Measurements from ENCODE around the gene EPS8. TPM values are rescaled to one million over a fixed set of nuclear protein-coding genes. Genes with fewer than 3 reads are reported as not detected.
A peak's percentile ranks its signal among the peaks of the same experiment; 100 is the strongest.

The EPS8 gene
- total RNA-seq, 1 experiment from 2014 or later = 27.1 TPM

DNA sequence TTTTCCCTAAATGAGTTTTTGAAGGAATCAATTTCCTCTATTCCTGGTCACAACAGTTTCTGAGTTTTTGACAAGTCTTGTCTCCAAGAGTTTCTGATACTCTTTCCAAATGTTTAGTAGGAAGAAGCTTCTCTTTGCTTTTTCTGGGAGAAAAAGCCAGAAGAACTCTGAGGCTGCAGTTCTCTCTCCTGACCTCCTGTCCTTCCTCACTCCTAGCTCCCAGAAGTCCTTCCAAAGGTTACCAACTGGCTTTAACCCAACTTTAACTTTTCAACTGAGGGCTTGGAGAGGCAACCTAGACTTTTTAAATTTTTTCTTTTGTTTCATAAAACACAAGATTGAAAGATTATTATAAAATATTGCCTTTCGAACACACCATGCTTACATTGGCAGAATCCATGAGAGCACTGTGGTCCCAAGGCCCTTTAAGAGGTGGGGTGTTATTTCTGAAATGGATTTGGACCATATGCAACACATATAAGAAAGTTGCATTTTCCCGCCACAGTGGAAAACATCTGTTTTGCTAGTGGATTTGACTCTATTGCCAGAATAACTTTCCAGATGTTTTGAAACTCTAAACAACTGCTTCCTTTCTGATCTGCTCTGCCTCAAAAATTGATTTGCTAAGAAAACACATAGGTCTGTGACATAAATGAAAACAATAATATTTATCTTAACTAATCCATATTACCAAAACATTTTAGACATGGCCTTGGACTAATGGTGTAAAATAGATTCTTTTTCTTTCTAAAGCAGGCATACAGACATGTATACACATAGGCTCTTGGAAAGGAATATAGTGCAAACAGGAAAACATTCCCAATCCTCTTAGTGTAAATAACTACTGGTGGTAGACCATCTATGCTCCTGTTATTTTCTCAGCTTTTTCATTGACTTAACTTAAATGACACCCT, 22.3 kb upstream of the EPS8 start:
- H3K4me3 ChIP-seq = no peak overlapping the region
- no peaks in the 10 kb centered on the region for H3K36me3 ChIP-seq
- no peak overlapping the region for H3K27ac ChIP-seq
- no peak for DNase-seq
- no peaks in the 10 kb centered on the region for H3K9me3 ChIP-seq (replicated peaks)
- no peaks in the 10 kb centered on the region; the same call in 1 of the 2 replicates for H3K4me1 ChIP-seq
- no peaks in the 10 kb centered on the region for H3K27me3 ChIP-seq

DNA sequence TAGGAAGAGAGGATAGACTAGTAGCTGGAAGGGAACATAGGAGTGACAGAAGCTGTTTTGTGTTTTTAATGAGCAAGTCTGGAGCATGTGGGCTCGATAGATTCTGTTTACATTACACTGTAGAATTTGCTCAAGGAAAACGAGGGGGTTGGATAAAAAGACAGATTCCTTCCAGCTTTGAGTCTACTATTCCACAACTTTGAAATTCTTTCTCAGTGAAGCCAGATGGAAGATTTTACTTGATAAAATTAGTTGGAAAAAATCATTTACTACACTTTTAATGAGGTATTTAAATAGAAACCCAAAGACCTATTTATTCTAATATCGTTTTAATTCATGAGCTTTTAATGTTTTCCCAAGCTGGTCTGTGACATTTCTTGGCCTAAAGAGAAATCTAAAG, 19.5 kb upstream of the EPS8 start:
- no peak for DNase-seq
- Histone ChIP-seq H3K4me1 (no peaks in the 10 kb centered on the region; the same call in 1 of the 2 replicates), H3K27ac (no peak overlapping the region)

DNA sequence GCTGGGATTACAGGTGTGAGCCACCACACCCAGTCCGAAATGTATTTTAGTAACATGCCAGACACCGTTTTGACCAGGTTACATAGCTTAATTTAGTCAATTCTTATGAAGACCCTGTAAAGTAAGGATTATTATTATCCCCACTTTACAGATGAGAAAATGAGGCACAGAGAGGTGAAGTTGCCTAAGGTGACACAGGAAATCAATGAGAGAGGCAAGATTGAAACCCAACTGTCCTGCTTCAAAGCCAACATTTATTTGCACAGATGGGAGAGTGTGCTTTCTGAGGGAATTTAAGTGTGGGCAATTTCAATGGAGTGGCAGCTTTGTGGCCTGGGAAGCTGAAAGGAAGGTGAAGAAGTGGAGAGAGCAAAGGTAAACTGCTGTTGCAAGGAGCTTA, 19.1 kb upstream of the EPS8 start:
- no peaks in the 10 kb centered on the region; the same call in 1 of the 2 replicates for H3K4me1 ChIP-seq
- H3K4me3 ChIP-seq = no peak overlapping the region
- H3K27me3 ChIP-seq = no peaks in the 10 kb centered on the region
- H3K36me3 ChIP-seq = no peaks in the 10 kb centered on the region
- no peak for DNase-seq
- H3K9me3 ChIP-seq (replicated peaks) = no peaks in the 10 kb centered on the region
- no peak overlapping the region for H3K27ac ChIP-seq

More for the DNA sequence above, 19.5 kb upstream of the EPS8 start:
- Histone ChIP-seq H3K27me3 (no peaks in the 10 kb centered on the region), H3K9me3 (replicated peaks) (no peaks in the 10 kb centered on the region), H3K4me3 (no peak overlapping the region), H3K36me3 (no peaks in the 10 kb centered on the region)

DNA sequence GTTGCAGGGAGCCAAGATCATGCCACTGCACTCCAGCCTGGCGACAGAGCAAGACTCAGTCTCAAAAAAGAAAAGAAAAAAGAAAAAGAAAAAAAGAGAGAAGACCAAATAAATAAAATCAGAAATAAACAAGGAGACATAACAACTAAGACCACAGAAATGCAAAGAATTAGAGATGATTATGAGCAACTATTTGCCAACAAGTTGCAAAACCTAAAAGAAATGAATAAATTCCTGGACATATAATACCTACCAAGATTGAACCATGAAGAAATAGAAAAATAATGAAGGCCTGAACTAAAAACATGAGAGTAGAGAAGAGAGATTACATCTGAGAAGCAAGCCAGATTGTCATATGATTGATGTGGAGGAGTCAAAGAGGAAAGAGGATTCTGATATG, 17.6 kb upstream of the EPS8 start:
- Histone ChIP-seq H3K27me3 (no peaks in the 10 kb centered on the region), H3K36me3 (no peaks in the 10 kb centered on the region), H3K4me3 (no peak overlapping the region), H3K9me3 (replicated peaks) (no peaks in the 10 kb centered on the region), H3K4me1 (no peaks in the 10 kb centered on the region; the same call in 1 of the 2 replicates), H3K27ac (no peak overlapping the region)
- DNase-seq = no peak

DNA sequence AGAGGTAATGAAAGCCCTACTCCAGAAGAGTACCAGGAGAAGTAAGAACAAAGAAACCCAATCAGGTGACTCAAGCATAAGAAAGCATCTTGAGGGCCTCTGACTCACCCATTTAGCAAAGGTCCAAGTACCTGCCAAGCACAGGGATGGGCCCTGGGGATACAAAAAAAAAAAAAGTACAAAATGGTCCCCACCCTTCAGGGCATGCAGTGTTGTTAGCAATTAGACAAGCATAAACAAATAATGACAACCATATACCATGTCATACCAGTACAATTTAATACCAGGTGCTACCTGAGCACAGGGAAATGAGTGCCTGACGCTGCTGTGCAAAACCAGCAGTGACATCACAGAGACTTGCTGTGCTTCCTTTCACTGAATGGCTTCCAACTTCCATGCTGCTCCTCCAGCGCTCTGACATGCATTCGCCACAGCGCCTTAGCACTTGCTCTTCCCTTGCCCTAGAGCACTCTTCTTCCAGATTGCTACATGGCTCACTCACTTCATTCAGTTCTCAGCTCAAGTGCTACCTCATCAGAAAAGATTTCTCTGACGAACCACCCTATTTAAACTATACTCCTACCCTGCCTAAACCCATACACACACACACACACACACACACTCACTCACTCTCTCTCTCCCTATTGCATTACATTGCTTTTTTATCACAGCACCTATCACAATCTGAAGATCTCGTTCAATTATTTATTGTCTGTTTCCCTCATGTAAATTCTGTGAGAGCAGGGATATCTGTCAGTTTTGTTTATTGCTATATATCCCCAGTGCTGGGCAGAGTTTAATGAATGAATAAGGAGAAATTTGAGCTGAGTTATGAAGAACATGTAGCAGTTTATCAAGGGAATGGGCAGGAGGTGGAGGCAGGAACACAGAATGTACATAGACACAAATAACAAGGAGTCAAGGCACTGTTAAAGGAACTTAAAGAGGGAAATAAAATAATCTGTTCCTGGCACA, 12.9 kb upstream of the EPS8 start:
- Histone ChIP-seq H3K4me3 (no peak overlapping the region), H3K27ac (no peak overlapping the region), H3K27me3 (no peaks in the 10 kb centered on the region), H3K4me1 (no peaks in the 10 kb centered on the region), H3K36me3 (no peaks in the 10 kb centered on the region), H3K9me3 (replicated peaks) (no peaks in the 10 kb centered on the region)
- no peak for DNase-seq

DNA sequence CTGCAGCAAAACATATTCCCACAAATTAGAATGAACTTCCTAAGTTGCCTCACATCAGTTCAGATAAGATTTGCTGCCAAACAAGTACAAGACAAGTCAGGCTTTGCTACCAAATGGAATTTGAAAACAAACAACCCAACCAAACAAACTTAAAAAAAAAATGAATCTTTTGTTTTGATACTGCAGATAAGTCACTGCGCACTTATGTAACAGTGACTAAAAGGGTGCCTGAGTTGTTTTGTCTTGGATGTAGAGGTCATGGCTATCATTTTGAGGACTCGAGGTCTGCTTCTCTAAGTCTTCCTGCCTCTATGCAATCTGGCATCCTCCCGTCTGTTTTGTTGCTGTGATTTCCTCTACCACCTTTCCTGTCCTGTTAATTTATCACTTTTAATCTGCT, 11.1 kb upstream of the EPS8 start:
- DNase-seq = no peak
- no peaks in the 10 kb centered on the region for H3K9me3 ChIP-seq (replicated peaks)
- H3K36me3 ChIP-seq = no peaks in the 10 kb centered on the region
- H3K27ac ChIP-seq = no peak overlapping the region
- no peaks in the 10 kb centered on the region; the same call in 1 of the 2 replicates for H3K4me1 ChIP-seq
- H3K4me3 ChIP-seq = no peak overlapping the region
- H3K27me3 ChIP-seq = no peaks in the 10 kb centered on the region

DNA sequence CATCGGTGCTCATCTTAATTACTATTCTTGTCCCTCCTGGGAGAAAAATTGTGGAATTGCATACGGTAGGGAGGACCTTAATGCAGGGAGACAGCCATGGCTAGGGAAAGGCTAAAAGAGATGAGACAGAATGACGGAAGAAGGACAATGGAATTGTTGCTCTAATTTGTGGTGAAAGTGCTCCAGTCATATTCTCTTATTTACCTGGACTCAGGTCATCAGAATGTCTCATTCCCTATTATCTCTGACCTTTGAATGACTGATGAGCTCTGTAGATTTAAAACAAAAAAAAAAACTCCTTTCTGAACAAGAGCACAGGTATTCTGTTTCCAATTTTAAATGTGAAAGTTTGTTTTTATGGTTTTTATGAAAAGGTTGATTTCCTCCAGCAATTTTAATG, 8.6 kb upstream of the EPS8 start:
- Histone ChIP-seq H3K4me1 (no peaks in the 10 kb centered on the region; the same call in 1 of the 2 replicates), H3K36me3 (no peaks in the 10 kb centered on the region), H3K27me3 (no peaks in the 10 kb centered on the region), H3K9me3 (replicated peaks) (no peaks in the 10 kb centered on the region), H3K27ac (no peak overlapping the region), H3K4me3 (no peak overlapping the region)
- no peak for DNase-seq

DNA sequence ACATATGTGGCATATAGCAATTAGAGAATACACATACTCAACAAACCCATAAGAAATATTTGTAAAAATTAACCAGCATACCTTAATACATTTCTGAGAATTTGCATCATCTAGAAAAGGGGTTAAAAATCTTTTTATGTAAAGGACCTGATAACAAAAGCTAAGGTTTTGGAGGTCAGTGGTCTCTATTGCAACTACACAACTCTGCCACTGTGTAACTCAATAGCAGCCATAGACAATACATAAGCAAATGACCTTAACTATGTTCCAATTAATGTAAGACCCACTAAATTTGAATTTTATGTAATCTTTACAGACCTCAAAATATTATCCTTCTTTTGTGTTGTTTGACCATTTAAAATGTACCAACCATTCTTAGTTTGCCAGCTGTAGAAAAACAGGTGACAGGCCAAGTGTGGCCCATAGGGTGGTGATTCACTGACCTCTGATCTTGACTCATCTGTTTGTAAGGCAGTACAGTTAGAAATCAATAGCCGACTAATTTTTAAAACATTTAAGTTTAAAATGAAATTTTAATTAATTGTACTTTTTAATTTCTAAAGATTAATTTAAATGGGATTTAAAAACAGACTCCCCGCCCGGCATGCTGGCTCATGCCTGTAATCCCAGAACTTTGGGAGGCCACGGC, 7.4 kb upstream of the EPS8 start:
- H3K4me3 ChIP-seq = no peak overlapping the region
- no peaks in the 10 kb centered on the region for H3K27me3 ChIP-seq
- H3K36me3 ChIP-seq = no peaks in the 10 kb centered on the region
- H3K9me3 ChIP-seq (replicated peaks) = no peaks in the 10 kb centered on the region
- H3K27ac ChIP-seq = 0 out of 2 replicates have a peak overlapping the region, but pooled peaks have one; percentile 9
- H3K4me1 ChIP-seq = no peaks in the 10 kb centered on the region; the same call in 1 of the 2 replicates
- peak in 1 of 2 experiments; percentile 11 for DNase-seq

DNA sequence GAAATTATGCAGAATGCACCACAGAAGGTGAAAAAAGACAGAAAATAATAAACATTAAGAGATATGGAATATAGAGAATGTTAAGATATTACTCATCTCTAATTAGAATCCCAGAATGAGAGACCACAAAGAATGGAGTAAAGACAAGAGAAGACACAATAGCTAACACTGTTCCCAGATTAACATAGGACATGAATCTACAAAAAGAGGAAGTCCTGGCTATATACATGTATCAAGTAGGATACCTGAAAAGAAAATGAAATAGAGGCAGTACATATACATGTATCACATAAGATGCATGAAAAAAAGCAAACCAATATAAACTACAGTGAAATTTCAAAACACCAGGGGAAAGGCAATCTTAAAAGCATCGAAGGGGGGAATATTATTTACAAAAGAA, 5.6 kb upstream of the EPS8 start:
- Histone ChIP-seq H3K27me3 (no peaks in the 10 kb centered on the region), H3K4me1 (peaks cover 4% of the 10 kb centered on the region; the same call in 1 of the 2 replicates), H3K9me3 (replicated peaks) (no peaks in the 10 kb centered on the region), H3K36me3 (no peaks in the 10 kb centered on the region), H3K4me3 (no peak overlapping the region), H3K27ac (no peak overlapping the region)
- no peak for DNase-seq

DNA sequence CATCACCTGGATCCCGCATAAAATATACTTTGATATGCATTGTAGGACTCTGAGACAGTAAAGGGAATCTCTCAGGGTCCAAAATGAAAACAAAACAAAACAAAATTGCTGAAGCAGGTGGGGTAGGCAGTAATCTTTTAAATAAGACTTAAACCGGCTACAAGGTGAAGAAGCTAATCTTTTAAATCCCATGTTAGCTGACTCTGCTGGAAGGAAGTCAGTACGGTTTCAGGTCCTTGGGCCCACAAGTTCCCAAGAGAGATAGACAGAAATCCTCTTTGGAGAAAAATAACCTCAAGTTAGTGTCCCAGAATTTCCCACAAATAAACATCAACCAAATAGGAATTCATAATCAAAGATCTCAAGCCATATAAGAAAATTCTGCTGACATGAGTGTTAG, 5.0 kb upstream of the EPS8 start:
- Histone ChIP-seq H3K27me3 (no peaks in the 10 kb centered on the region), H3K9me3 (replicated peaks) (no peaks in the 10 kb centered on the region), H3K4me3 (no peak overlapping the region), H3K27ac (no peak overlapping the region), H3K36me3 (no peaks in the 10 kb centered on the region), H3K4me1 (peaks cover 4% of the 10 kb centered on the region; the same call in 1 of the 2 replicates)
- DNase-seq = no peak

DNA sequence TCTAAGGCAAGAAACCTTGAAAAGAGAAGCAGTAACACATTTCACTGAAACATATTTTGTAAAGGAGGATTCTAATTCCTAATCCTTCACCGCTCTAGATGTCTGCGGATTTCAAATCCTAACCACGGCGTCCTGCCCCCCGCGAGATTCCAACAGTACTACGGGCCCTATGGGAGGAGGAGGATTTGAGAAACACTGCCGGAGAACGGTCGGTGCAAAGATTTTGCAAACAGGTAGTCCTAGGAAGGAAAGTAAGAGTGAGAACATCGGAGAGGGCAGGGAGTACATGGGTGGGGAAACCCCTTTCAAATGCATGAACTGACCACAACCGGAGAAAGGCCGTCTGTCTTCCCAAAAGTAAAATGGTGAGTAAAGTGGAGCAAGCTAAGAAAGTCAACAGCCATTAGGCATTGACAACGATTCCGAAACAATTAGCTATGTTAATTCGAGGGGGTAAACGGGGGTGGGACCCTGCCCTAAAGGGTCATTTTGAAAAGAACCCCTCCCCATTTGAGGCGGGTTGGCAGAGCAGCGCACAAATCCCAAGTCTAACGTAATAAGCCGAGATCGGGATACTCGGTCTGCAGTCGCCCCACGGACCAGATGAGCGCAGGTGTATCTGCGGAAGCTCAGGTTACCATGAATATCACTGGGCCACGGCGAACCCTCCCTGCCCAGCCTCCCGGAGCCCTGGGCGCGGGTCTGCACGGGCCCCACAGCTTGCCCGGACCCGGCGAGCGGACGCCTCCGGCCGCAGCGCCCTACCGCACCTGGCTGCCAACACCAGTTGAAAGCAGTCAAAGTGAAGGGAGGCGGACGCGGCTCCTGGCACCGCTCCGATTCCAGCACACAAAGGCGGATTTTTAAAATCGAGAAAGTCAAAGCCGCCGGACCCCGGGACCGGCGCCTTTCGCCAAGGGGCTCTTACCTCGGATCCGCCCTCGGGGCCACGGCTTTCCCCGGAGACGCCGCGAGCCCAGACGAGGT, 662 bp downstream of the EPS8 start:
- Histone ChIP-seq H3K4me1 (peaks cover 6% of the 10 kb centered on the region; the same call in 1 of the 2 replicates), H3K4me3 (peak overlapping the region; percentile 68), H3K27me3 (no peaks in the 10 kb centered on the region), H3K9me3 (replicated peaks) (no peaks in the 10 kb centered on the region), H3K27ac (peak overlapping the region; percentile 73), H3K36me3 (no peaks in the 10 kb centered on the region)
- peak; percentile 15 to 56 for DNase-seq

DNA sequence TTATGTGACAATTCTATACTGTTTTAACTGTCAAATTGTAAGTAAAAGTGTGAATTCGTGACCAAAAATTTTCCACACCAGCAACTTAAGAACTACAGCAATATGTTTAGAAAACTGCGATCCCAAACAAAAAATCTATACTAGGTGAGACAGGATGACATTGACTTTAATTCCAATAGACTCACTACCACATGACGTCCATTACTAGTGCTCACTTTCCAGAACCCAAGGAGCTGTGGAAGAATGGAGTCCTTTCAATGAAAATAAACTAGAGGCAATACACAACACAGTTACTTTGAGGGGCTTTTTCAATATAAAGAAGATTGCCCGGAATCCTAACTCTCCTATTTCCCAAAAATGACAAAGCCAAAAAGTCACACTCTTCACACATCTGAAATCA, 1.4 kb downstream of the EPS8 start:
- Histone ChIP-seq H3K27ac (no peak overlapping the region), H3K4me3 (peak overlapping the region; percentile 68), H3K9me3 (replicated peaks) (no peaks in the 10 kb centered on the region), H3K27me3 (no peaks in the 10 kb centered on the region), H3K36me3 (0 out of 2 replicates have a peak, but pooled peaks cover under 1% of the 10 kb centered on the region), H3K4me1 (peaks cover 6% of the 10 kb centered on the region; the same call in 1 of the 2 replicates)
- peak in 1 of 2 experiments; percentile 19 for DNase-seq

DNA sequence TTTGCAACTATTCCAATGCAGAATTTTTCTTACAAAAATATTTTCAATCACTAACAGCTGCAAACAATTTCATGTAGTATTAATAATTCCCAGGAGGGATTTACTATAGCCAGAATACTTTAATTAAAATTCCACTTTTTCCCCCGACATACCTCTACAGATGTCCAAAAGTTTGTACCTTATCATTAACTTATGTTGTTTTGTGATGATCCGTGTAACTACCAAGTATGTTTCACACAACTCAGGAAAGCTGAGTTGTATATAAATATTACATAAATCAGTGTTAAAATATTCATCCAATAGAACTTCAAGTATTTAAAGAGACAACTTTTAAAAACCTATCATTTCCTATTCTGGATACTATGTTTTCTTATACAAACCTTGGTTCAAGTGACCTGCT, 2.4 kb downstream of the EPS8 start:
- H3K9me3 ChIP-seq (replicated peaks) = no peaks in the 10 kb centered on the region
- no peak for DNase-seq
- H3K27me3 ChIP-seq = no peaks in the 10 kb centered on the region
- peaks cover 5% of the 10 kb centered on the region; the same call in 1 of the 2 replicates for H3K36me3 ChIP-seq
- H3K4me3 ChIP-seq = no peak overlapping the region
- H3K27ac ChIP-seq = no peak overlapping the region
- H3K4me1 ChIP-seq = peaks cover 6% of the 10 kb centered on the region; the same call in 1 of the 2 replicates

Data from SJCRH30 (cell line).